ENCODE results near the gene NEDD8.

GRCh38 chr14:24196071-24197055, 35.8 kb downstream of the NEDD8 start:
- TF ChIP-seq, protein P1, sequence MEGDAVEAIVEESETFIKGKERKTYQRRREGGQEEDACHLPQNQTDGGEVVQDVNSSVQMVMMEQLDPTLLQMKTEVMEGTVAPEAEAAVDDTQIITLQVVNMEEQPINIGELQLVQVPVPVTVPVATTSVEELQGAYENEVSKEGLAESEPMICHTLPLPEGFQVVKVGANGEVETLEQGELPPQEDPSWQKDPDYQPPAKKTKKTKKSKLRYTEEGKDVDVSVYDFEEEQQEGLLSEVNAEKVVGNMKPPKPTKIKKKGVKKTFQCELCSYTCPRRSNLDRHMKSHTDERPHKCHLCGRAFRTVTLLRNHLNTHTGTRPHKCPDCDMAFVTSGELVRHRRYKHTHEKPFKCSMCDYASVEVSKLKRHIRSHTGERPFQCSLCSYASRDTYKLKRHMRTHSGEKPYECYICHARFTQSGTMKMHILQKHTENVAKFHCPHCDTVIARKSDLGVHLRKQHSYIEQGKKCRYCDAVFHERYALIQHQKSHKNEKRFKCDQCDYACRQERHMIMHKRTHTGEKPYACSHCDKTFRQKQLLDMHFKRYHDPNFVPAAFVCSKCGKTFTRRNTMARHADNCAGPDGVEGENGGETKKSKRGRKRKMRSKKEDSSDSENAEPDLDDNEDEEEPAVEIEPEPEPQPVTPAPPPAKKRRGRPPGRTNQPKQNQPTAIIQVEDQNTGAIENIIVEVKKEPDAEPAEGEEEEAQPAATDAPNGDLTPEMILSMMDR (IDR thresholded peaks at IDR 0.05), result no peak
- no peak for TF ChIP-seq EZH2 (IDR thresholded peaks at IDR 0.05; ENCODE audit: borderline replicate concordance, insufficient read depth, low read depth, low read length, poor library complexity, severe bottlenecking)
